HG03025 (cell line): Measurements from ENCODE around the gene CENPP.

Experiments
- ATAC-seq: cut with Tn5 transposase; IDR thresholded peaks from one replicate; pipeline ENCODE4 v1.9.1; 2021; ENCODE audit warnings: mild to moderate bottlenecking, moderate library complexity; ENCODE audit not compliant: unreplicated experiment, low FRiP score

CENPP gene

DNA sequence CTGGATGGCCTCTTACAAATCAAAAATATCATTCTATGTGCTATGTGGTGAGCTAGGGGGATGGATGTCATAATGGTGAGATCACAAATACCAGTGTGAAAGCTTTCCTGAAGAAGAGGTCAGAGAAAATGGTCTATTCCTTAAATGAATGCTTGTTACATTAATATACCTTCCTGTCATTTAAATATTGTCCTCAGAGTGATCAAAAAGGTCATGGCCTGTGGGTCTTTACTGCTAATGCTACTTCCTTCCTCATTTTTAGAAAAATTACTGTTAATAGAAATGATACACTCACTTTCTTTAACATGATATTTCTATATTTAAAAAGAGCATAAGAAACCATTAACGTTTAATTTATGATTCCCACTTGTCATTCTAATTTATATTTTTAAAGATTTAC, 88.8 kb downstream of the CENPP start:
- no peak for ATAC-seq

GRCh38 chr9:92422611-92423338, 97.0 kb downstream of the CENPP start:
- ATAC-seq = no peak

DNA sequence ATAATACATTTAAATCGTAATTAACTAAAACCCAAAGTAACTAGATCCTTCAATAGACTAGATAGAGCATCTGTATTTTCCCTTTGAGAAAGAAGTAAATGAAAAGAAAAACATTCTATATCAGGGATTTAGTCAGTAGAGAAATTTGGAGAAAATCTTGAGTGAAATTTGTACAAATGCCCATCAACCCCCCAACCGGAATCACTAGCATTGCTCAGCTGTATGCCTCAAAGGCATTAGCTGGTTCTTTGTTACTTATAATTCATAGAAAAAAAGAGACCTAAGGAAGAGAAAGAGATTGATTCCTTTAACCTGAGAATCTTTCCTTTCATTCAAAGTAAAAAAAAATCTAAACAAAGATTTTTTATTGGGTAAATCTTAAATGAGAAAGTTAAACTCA, 97.9 kb downstream of the CENPP start:
- no peak for ATAC-seq

- no peak for ATAC-seq
Observed at GRCh38 chr9:92424340-92424739, 98.6 kb downstream of the CENPP start, which contains the start of gene OMD. Gene OMD, minus strand, starts transcription at chr9:92424471. Its CDS starts 6,913 bp downstream, at chr9:92417558.

GRCh38 chr9:92425474-92425873, 99.7 kb downstream of the CENPP start:
- no peak for ATAC-seq

GRCh38 chr9:92426501-92427145, 100.9 kb downstream of the CENPP start:
- no peak for ATAC-seq

- ATAC-seq = no peak
Observed at GRCh38 chr9:92429836-92430235, 104.1 kb downstream of the CENPP start.

- no peak for ATAC-seq
Observed at GRCh38 chr9:92432350-92432749, 106.6 kb downstream of the CENPP start.

DNA sequence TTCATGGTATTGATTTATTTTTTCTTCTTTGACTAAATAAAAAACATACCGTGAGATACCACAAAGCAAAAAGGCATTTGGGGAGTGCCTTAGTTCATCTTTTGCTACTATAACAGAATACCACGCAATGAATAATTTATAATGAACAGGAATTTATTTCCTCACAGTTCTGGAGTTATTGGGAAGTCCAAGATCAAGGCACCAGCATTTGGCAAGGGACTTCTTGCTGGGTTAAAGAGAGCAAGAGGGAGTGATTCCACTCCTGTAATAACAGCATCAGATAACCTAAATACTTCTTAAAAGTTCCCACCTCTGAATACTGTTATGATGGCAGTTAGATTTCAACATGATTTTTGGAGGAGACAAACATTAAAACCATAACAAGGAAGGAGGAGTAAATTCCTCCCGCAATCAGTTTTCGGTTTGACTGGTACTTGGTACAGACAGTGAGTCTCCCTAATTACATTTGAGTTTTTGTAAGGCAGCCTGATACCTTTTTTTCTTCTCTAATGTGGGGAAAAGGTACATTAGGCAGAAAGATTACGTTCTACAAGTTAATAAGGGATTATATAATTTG, 107.3 kb downstream of the CENPP start:
- ATAC-seq = no peak

- no peak for ATAC-seq
Observed at GRCh38 chr9:92435263-92435662, 109.5 kb downstream of the CENPP start.

- no peak for ATAC-seq
Observed at GRCh38 chr9:92438900-92439526, 113.3 kb downstream of the CENPP start.

GRCh38 chr9:92439921-92440750, 114.4 kb downstream of the CENPP start:
- ATAC-seq = no peak

GRCh38 chr9:92440751-92441046, 114.9 kb downstream of the CENPP start:
- no peak for ATAC-seq

- ATAC-seq = no peak
Observed at GRCh38 chr9:92444841-92445240, 119.1 kb downstream of the CENPP start.

DNA sequence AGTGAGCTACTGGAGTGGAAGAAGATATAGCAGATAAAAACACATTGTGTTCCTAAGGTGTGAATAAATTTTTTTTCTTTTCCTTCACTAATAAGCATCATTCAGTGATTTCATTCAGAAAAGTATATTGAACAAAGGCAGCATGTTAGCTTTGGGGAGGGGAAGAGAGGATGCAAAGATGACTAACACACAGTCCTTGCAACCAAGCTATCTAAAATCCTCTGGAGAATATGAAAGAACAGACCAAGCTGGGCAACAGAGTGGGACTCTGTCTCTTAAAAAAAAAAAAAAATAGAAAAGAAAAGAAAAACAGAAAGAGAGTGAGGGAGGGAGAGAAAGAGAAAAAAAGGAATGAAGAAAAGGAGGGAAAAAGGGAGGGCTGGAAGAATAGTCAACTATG, 120.8 kb downstream of the CENPP start:
- no peak for ATAC-seq

GRCh38 chr9:92455217-92455616, 129.5 kb downstream of the CENPP start:
- no peak for ATAC-seq

- no peak for ATAC-seq
Observed at GRCh38 chr9:92457576-92457975, 131.8 kb downstream of the CENPP start.

DNA sequence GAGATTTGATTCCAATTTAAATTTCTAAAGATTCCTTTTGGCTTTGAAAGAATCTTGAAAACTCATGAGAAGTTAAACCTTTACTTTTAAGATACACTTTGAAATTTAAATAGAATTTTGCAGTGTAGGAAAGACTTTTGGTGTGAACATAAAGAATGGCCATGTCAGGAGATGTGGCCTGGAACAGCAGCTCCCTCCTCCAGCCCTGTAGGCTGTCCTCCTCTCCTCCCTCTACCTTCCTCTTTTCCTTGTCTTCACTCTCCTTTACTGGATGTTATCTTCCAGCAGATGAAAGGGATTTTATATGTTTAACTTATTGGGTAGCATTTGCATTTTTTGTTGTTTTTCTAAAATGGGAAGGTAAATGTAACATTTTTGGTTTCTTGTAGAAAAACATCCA, 137.6 kb downstream of the CENPP start:
- no peak for ATAC-seq

- ATAC-seq = no peak
Observed at GRCh38 chr9:92463984-92464383, 138.2 kb downstream of the CENPP start.

GRCh38 chr9:92467041-92467440, 141.3 kb downstream of the CENPP start:
- ATAC-seq = no peak

DNA sequence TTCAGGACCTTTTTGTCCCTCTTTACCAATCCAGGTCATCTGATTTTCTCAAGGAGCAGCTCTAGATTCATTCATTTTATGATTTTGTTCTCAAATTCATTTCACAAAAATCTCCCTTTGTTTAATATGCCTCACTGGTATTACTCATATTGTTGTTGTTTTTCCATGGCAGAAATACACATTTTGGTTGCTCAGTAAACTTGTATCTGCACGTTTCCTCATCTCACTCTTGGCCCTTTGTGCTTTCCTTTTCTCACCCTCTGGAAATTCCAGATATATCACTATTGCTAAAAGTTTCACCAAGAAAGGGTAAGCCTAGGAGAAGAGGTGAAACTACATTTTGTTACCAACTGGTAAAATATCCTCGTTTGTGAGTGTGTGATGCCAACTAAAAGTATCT, 141.8 kb downstream of the CENPP start:
- ATAC-seq = no peak
